ENCODE measurements around the gene FYN. TPM values are rescaled to one million over a fixed set of nuclear protein-coding genes. Genes with fewer than 3 reads are reported as not detected.

The FYN gene
- total and polyA plus RNA-seq, 2 donors, result 93.9 to 97.6 TPM

DNA sequence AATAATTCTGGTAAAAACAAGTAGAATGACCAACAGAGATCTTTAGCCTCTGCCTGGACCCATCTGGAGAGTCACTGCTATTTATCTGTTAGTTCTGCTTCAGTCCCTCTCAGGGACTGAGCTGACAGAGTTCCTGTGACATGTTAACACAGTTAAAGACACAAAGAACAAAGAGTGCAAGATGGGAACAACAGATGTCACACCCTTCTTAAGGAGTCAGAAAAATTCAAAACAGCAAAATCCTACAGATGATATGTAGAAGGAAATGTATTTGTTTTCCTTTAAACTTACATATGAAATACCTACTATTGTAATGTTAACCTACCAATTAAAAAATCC lies 102.2 kb downstream of the FYN start:
- Histone ChIP-seq H3K27ac (ENCODE audit: low read depth in 1 of 2, low read length in 1 of 2) (no peak overlapping the region), H3K27me3 (ENCODE audit: control insufficient read depth in 2 of 2, insufficient read depth in 1 of 2, low read length in 1 of 2) (no peaks in the 10 kb centered on the region)
- no peak for DNase-seq (ENCODE audit: low read depth in 6 of 9, low spot score in 9 of 9)

DNA sequence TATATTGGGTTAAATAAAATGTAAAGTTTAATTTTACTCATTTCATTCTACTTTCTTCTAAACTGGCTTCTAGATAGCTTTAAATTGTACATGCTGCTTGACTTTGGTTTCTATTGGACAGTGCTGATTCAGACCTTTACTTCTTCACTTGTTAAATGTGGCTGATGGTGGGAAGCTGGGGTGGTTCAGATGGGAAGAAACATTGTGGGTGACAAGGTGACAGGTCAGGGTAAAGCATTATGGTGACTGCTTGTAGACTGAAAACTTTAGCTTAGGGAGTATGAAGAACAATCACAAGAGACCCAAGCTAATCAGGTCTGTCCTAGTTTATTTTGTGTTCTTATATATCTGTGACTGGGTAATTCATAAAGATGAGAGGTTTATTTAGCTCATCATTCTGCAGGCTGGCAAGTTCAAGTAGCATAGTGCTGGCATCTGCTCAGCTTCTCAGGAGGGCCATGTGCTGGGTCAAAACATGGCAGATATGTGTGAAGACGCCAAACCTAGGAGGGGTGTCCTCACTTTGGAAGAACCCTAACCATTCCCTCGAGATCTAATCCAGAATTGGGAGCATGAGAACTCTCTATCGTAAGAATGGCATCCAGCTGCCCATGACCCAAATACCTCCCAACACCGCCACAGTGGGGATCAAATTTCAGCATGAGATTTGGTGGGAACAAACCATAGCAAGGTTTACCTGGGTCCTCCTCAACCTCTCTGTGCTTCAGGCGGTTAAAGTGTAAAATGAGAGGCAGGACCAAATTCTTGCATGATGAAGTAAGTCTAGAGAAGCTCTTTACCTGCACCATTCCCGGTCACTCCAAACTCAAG lies 102.8 kb downstream of the FYN start:
- no peak for DNase-seq (ENCODE audit: low read depth in 6 of 9, low spot score in 9 of 9)
- Histone ChIP-seq H3K4me3 (ENCODE audit: low read length in 2 of 2) (no peak overlapping the region), H3K4me1 (ENCODE audit: control insufficient read depth in 2 of 2, insufficient read depth in 2 of 2, low read length in 2 of 2) (peaks cover 18 to 24% of the 10 kb centered on the region in 2 donors), H3K36me3 (ENCODE audit: control insufficient read depth in 2 of 2, insufficient read depth in 2 of 2, low read length in 1 of 2) (peaks cover 6 to 25% of the 10 kb centered on the region in 2 donors), H3K27me3 (ENCODE audit: control insufficient read depth in 2 of 2, insufficient read depth in 1 of 2, low read length in 1 of 2) (no peaks in the 10 kb centered on the region), H3K27ac (ENCODE audit: low read depth in 1 of 2, low read length in 1 of 2) (no peak overlapping the region), H3K9me3 (ENCODE audit: control insufficient read depth in 2 of 2, insufficient read depth in 1 of 2, low read length in 1 of 2) (no peaks in the 10 kb centered on the region)
- WGBS, result 96% methylated on average over 6 of the region's 6 CpGs

More for the DNA sequence above, 102.2 kb downstream of the FYN start:
- Histone ChIP-seq H3K4me3 (ENCODE audit: low read length in 2 of 2) (no peak overlapping the region), H3K9me3 (ENCODE audit: control insufficient read depth in 2 of 2, insufficient read depth in 1 of 2, low read length in 1 of 2) (no peaks in the 10 kb centered on the region), H3K4me1 (ENCODE audit: control insufficient read depth in 2 of 2, insufficient read depth in 2 of 2, low read length in 2 of 2) (peaks cover 16 to 25% of the 10 kb centered on the region in 2 donors), H3K36me3 (ENCODE audit: control insufficient read depth in 2 of 2, insufficient read depth in 2 of 2, low read length in 1 of 2) (peaks cover 6 to 29% of the 10 kb centered on the region in 2 donors)

DNA sequence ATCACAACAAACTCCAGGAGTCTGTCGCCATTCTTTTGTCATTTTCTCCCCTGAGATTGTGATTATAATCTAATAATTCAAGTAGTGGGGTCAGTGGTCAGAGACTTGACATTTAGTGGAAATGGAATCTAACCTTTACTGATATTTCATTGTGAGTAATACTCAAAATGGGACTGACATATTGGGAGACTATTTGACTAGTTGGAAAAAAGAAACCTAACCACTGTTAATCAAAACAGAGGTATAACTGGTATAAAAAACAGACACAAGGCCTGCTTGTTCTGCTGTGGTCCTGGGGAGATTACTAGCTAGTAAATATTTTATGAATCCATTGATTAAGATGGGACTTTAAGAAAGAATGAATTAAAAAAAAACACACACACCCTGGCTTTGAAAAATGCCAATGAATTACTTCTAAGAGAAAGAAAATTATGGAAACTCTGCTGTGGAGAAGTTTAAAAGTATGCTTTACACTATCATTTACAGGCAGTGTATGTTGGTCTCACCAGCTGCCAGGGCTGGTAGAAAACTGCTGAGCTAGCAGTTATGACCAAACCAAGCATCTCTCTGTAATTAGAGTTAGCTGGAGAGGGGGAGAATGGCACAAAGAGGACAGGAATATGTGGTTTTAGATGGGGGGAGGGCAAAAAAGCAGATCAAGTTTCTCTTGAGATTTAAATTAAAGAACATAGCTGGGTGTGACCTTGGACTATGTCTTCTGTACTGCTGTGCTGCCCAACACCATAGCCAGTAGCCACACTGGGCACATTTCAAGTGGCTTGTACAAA lies 103.7 kb downstream of the FYN start:
- no peaks in the 10 kb centered on the region for H3K27me3 ChIP-seq (ENCODE audit: control insufficient read depth in 2 of 2, insufficient read depth in 1 of 2, low read length in 1 of 2)
- H3K36me3 ChIP-seq (ENCODE audit: control insufficient read depth in 2 of 2, insufficient read depth in 2 of 2, low read length in 1 of 2), result peaks cover 6 to 18% of the 10 kb centered on the region in 2 donors
- H3K27ac ChIP-seq (ENCODE audit: low read depth in 1 of 2, low read length in 1 of 2), result no peak overlapping the region
- 95% methylated on average over 1 of the region's 1 CpG for WGBS
- H3K4me1 ChIP-seq (ENCODE audit: control insufficient read depth in 2 of 2, insufficient read depth in 2 of 2, low read length in 2 of 2), result peaks cover 18 to 22% of the 10 kb centered on the region in 2 donors
- no peak overlapping the region for H3K4me3 ChIP-seq (ENCODE audit: low read length in 2 of 2)
- no peak for DNase-seq (ENCODE audit: low read depth in 6 of 9, low spot score in 9 of 9)
- H3K9me3 ChIP-seq (ENCODE audit: control insufficient read depth in 2 of 2, insufficient read depth in 1 of 2, low read length in 1 of 2), result no peaks in the 10 kb centered on the region

DNA sequence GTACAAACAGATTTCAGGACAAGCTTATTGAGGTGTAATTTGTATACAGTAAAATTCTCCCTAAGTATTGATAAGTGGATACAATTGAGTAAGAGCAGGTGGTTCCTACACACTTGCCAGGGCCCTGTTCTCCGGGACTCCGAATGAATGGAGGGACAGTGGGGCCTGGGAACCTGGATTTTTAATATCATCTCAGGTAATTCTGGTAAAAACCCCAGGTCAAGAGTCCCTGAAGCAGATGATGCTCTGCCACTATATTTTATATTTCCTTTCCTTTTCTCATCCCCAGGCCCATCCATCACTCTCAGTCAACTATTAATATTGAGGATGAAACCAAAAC lies 104.9 kb downstream of the FYN start:
- H3K27me3 ChIP-seq (ENCODE audit: control insufficient read depth in 2 of 2, insufficient read depth in 1 of 2, low read length in 1 of 2), result no peaks in the 10 kb centered on the region
- 99% methylated on average over 2 of the region's 2 CpGs for WGBS
- peaks cover 16 to 32% of the 10 kb centered on the region in 2 donors for H3K4me1 ChIP-seq (ENCODE audit: control insufficient read depth in 2 of 2, insufficient read depth in 2 of 2, low read length in 2 of 2)
- H3K27ac ChIP-seq (ENCODE audit: low read depth in 1 of 2, low read length in 1 of 2), result peak overlapping the region in 1 of 2 donors; percentile 32
- H3K9me3 ChIP-seq (ENCODE audit: control insufficient read depth in 2 of 2, insufficient read depth in 1 of 2, low read length in 1 of 2), result no peaks in the 10 kb centered on the region
- H3K36me3 ChIP-seq (ENCODE audit: control insufficient read depth in 2 of 2, insufficient read depth in 2 of 2, low read length in 1 of 2), result peaks cover 6 to 18% of the 10 kb centered on the region in 2 donors
- no peak overlapping the region for H3K4me3 ChIP-seq (ENCODE audit: low read length in 2 of 2)
- DNase-seq (ENCODE audit: low read depth in 6 of 9, low spot score in 9 of 9), result no peak

DNA sequence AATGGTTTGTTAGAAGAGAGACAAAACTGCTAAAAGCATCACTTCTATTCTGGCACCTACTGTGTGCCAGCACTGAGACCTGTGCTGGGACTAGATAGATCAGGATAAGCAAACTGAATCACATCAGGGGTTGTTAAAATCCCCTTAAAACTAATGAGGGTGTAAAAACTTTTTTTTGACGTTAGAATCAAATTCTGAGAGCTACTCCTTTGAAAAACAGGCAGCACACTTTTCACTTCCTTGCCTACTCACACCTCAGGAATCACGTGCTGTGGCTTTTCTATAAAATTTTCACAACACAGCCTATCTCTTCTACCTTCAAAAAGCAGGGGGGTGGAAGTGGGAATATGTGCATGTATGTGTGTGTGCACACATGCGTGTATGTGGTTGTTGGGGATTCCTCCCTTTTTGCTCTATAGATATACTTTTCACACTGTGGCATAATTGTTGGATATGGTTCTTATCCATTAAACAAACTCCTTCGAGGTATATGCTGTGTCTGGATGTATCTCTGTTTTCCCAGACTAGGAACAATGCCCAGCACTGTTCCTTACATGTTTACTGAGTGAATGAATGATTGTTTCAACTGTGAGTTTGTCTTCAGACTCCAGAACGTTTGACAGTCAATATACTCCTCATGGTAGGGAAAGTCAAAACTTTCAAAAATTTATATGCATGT lies 105.4 kb downstream of the FYN start:
- Histone ChIP-seq H3K4me3 (ENCODE audit: low read length in 2 of 2) (no peak overlapping the region), H3K4me1 (ENCODE audit: control insufficient read depth in 2 of 2, insufficient read depth in 2 of 2, low read length in 2 of 2) (peaks cover 17 to 36% of the 10 kb centered on the region in 2 donors), H3K36me3 (ENCODE audit: control insufficient read depth in 2 of 2, insufficient read depth in 2 of 2, low read length in 1 of 2) (peaks cover 6 to 18% of the 10 kb centered on the region in 2 donors), H3K9me3 (ENCODE audit: control insufficient read depth in 2 of 2, insufficient read depth in 1 of 2, low read length in 1 of 2) (no peaks in the 10 kb centered on the region), H3K27me3 (ENCODE audit: control insufficient read depth in 2 of 2, insufficient read depth in 1 of 2, low read length in 1 of 2) (no peaks in the 10 kb centered on the region), H3K27ac (ENCODE audit: low read depth in 1 of 2, low read length in 1 of 2) (peak overlapping the region in 1 of 2 donors; percentile 58)
- peak in 1 of 9 donors; percentile 53 for DNase-seq (ENCODE audit: low read depth in 6 of 9, low spot score in 9 of 9)
- WGBS, result 70% methylated on average over 5 of the region's 5 CpGs

DNA sequence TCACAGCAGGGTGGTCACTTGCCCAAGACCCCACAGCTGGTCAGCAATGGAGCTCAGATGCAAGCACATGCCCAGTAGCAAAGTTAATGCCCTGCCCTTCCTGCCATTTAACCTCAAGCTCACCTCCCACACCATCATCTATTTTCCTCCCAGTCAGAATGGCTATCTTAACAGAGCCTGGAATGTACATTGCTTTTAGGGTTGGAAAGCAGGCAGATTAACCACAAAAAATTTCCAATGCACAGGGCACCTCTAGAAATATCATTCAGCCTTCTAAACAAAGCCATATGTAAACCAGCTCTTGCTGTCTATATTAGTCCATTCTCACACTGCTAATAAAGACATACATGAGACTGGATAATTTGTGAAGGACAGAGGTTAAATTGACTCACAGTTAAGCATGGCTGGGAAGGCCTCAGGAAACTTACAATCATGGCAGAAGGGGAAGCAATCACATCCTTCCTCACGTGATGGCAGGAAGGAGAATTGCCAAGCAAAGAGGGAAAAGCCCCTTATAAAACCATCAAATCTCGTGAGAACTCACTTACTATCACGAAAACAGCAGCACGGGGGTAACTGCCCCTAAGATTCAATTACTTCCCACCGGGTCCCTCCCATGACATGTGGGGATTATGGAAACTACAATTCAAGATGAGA lies 106.9 kb downstream of the FYN start:
- no peaks in the 10 kb centered on the region for H3K27me3 ChIP-seq (ENCODE audit: control insufficient read depth in 2 of 2, insufficient read depth in 1 of 2, low read length in 1 of 2)
- no peak for DNase-seq (ENCODE audit: low read depth in 6 of 9, low spot score in 9 of 9)
- H3K36me3 ChIP-seq (ENCODE audit: control insufficient read depth in 2 of 2, insufficient read depth in 2 of 2, low read length in 1 of 2), result peaks cover 6 to 13% of the 10 kb centered on the region in 2 donors
- peaks cover 25 to 46% of the 10 kb centered on the region in 2 donors for H3K4me1 ChIP-seq (ENCODE audit: control insufficient read depth in 2 of 2, insufficient read depth in 2 of 2, low read length in 2 of 2)
- H3K9me3 ChIP-seq (ENCODE audit: control insufficient read depth in 2 of 2, insufficient read depth in 1 of 2, low read length in 1 of 2), result no peaks in the 10 kb centered on the region
- no peak overlapping the region for H3K27ac ChIP-seq (ENCODE audit: low read depth in 1 of 2, low read length in 1 of 2)
- no peak overlapping the region for H3K4me3 ChIP-seq (ENCODE audit: low read length in 2 of 2)
- WGBS, result 93% methylated on average over 5 of the region's 5 CpGs

DNA sequence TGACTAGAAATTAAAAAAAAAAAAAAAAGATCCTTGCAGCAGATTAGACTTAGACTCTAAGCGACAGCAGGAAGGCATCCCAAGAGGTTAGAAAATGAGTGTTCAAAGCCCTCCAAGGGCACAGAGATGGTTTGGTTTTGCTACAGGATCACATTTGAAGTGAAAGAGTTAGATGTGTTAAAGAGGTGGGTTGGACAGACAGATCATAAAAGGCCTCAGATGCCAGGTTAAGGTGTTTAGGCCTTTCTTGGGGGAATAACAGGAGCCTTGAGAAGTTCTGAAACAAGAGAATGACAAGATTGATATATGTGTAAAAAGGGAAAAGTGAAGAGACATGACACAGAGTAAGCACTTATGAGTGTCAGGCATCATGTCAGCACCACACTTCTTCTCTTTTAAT lies 107.5 kb downstream of the FYN start:
- 77% methylated on average over 1 of the region's 1 CpG for WGBS
- no peaks in the 10 kb centered on the region for H3K27me3 ChIP-seq (ENCODE audit: control insufficient read depth in 2 of 2, insufficient read depth in 1 of 2, low read length in 1 of 2)
- H3K36me3 ChIP-seq (ENCODE audit: control insufficient read depth in 2 of 2, insufficient read depth in 2 of 2, low read length in 1 of 2), result peaks cover 9 to 14% of the 10 kb centered on the region in 2 donors
- no peak overlapping the region for H3K4me3 ChIP-seq (ENCODE audit: low read length in 2 of 2)
- H3K9me3 ChIP-seq (ENCODE audit: control insufficient read depth in 2 of 2, insufficient read depth in 1 of 2, low read length in 1 of 2), result no peaks in the 10 kb centered on the region
- peaks cover 31 to 48% of the 10 kb centered on the region in 2 donors for H3K4me1 ChIP-seq (ENCODE audit: control insufficient read depth in 2 of 2, insufficient read depth in 2 of 2, low read length in 2 of 2)
- DNase-seq (ENCODE audit: low read depth in 6 of 9, low spot score in 9 of 9), result no peak
- H3K27ac ChIP-seq (ENCODE audit: low read depth in 1 of 2, low read length in 1 of 2), result no peak overlapping the region

DNA sequence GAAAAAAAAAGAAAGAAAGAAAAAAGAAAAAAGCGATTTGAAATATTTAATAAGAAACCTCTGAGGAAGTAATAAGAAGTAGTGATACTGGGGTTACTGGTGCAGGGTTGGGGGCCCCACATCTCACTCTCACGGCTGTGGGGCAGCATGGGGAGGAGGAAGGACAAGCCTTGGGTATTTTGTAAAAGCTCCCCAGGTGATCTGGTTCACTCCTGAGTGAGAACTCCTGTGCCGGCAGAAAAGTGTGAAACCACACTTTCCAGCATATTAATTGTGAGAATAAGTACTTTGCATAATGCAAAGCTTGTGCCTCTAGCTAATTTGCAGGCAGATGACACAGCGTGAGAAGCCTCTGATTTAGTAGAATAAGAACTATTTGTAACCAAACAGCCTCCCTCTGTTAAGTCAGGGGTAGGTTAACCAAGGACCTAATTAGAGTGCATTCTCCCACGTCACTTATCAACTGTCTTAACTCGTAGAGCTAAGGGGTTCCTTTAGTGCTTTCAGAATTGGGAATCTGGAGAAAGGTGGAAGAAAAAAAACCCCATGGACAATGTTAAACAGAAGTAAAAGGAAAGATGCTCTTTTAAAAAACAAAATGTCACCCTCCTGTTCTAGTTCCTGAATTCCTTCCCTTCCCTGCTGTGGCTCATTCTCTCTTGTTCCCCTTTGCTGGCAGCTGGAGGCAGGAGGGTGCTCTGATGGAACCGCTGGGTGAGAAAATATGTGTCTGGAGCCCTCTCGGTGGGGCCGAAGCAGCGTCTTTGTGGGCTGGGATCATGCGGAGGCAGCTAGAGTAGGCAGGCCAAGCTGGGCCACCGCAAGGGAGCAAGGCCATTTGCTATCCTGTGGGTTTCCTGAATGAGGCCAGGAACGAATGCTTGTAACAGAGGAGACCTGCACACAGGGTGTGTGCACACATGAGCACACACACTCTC lies 108.7 kb downstream of the FYN start:
- no peaks in the 10 kb centered on the region for H3K9me3 ChIP-seq (ENCODE audit: control insufficient read depth in 2 of 2, insufficient read depth in 1 of 2, low read length in 1 of 2)
- H3K4me3 ChIP-seq (ENCODE audit: low read length in 2 of 2), result no peak overlapping the region
- WGBS, result 94% methylated on average over 13 of the region's 13 CpGs
- no peaks in the 10 kb centered on the region for H3K27me3 ChIP-seq (ENCODE audit: control insufficient read depth in 2 of 2, insufficient read depth in 1 of 2, low read length in 1 of 2)
- H3K27ac ChIP-seq (ENCODE audit: low read depth in 1 of 2, low read length in 1 of 2), result peak overlapping the region in 1 of 2 donors; percentile 14
- peaks cover 41 to 58% of the 10 kb centered on the region in 2 donors for H3K4me1 ChIP-seq (ENCODE audit: control insufficient read depth in 2 of 2, insufficient read depth in 2 of 2, low read length in 2 of 2)
- no peak for DNase-seq (ENCODE audit: low read depth in 6 of 9, low spot score in 9 of 9)
- peaks cover 9 to 15% of the 10 kb centered on the region in 2 donors for H3K36me3 ChIP-seq (ENCODE audit: control insufficient read depth in 2 of 2, insufficient read depth in 2 of 2, low read length in 1 of 2)
